KOPT-K1 (cell line): ENCODE data around the gene INTS1.

Source experiments
- H3K27ac ChIP-seq: fragments of 200-600 bp; sonication (generic); 2 replicates; pipeline ENCODE4 v1.5.1; 2016; ENCODE audit warnings: antibody characterized with exemption, mild to moderate bottlenecking, low read depth, low read length; ENCODE audit not compliant: poor library complexity, severe bottlenecking
- H3K36me3 ChIP-seq: fragments of 200-600 bp; sonication (generic); 2 replicates; pipeline ENCODE4 v1.5.1; 2017; ENCODE audit warnings: antibody characterized with exemption, mild to moderate bottlenecking, low read length, moderate library complexity; ENCODE audit not compliant: insufficient read depth
- H3K9me3 ChIP-seq: fragments of 200-600 bp; sonication (generic); 2 replicates; pipeline ENCODE4 v1.5.1; 2017; ENCODE audit warnings: antibody characterized with exemption, low read length, mild to moderate bottlenecking; ENCODE audit not compliant: insufficient read depth, poor library complexity, severe bottlenecking

The INTS1 gene

GRCh38 chr7:1503816-1504775 lies at the start of gene INTS1:
INTS1 (minus strand) TSS chr7:1504389; CDS start chr7:1503960, 429 bp downstream.
- H3K27ac ChIP-seq: peak within 1 kb of the TSS; percentile 99
- peaks cover 41% of the 10 kb centered on the region for H3K36me3 ChIP-seq
- no peaks in the 10 kb centered on the region for H3K9me3 ChIP-seq

- Histone ChIP-seq H3K36me3 (peaks cover 4% of the 10 kb centered on the region; the same call in 1 of the 2 replicates), H3K27ac (no peak overlapping the region), H3K9me3 (no peaks in the 10 kb centered on the region)
These were observed 49.5 kb upstream of the INTS1 start for GRCh38 chr7:1553512-1554210.

- no peak overlapping the region for H3K27ac ChIP-seq
These were observed 48.0 kb upstream of the INTS1 start for GRCh38 chr7:1552200-1552599.

GRCh38 chr7:1550846-1551155 lies 46.6 kb upstream of the INTS1 start:
- H3K27ac ChIP-seq: no peak overlapping the region
- H3K9me3 ChIP-seq: no peaks in the 10 kb centered on the region

More at GRCh38 chr7:1552200-1552599, 48.0 kb upstream of the INTS1 start:
- H3K36me3 ChIP-seq: peaks cover 4% of the 10 kb centered on the region; the same call in 1 of the 2 replicates
- H3K9me3 ChIP-seq: no peaks in the 10 kb centered on the region

GRCh38 chr7:1550005-1550845 lies 46.0 kb upstream of the INTS1 start:
- H3K9me3 ChIP-seq: no peaks in the 10 kb centered on the region
- H3K36me3 ChIP-seq: peaks cover 11% of the 10 kb centered on the region
- H3K27ac ChIP-seq: no peak overlapping the region

More at GRCh38 chr7:1550846-1551155, 46.6 kb upstream of the INTS1 start:
- peaks cover 5% of the 10 kb centered on the region; the same call in 1 of the 2 replicates for H3K36me3 ChIP-seq

GRCh38 chr7:1549357-1550004 lies 45.3 kb upstream of the INTS1 start:
- H3K36me3 ChIP-seq: peaks cover 18% of the 10 kb centered on the region
- no peak overlapping the region for H3K27ac ChIP-seq
- no peaks in the 10 kb centered on the region for H3K9me3 ChIP-seq

GRCh38 chr7:1548944-1549343 lies 44.8 kb upstream of the INTS1 start:
- Histone ChIP-seq H3K36me3 (peaks cover 24% of the 10 kb centered on the region), H3K27ac (no peak overlapping the region), H3K9me3 (no peaks in the 10 kb centered on the region)

GRCh38 chr7:1548438-1548831 lies 44.2 kb upstream of the INTS1 start:
- Histone ChIP-seq H3K9me3 (no peaks in the 10 kb centered on the region), H3K27ac (no peak overlapping the region)

GRCh38 chr7:1547777-1548437 lies 43.7 kb upstream of the INTS1 start:
- Histone ChIP-seq H3K9me3 (no peaks in the 10 kb centered on the region), H3K36me3 (peaks cover 34% of the 10 kb centered on the region), H3K27ac (no peak overlapping the region)

More at GRCh38 chr7:1548438-1548831, 44.2 kb upstream of the INTS1 start:
- peaks cover 29% of the 10 kb centered on the region for H3K36me3 ChIP-seq

- no peaks in the 10 kb centered on the region for H3K9me3 ChIP-seq
- H3K27ac ChIP-seq: no peak overlapping the region
- peaks cover 42% of the 10 kb centered on the region for H3K36me3 ChIP-seq
These were observed 43.0 kb upstream of the INTS1 start for GRCh38 chr7:1546909-1547776.

- H3K27ac ChIP-seq: no peak overlapping the region
- H3K9me3 ChIP-seq: no peaks in the 10 kb centered on the region
- H3K36me3 ChIP-seq: peaks cover 49% of the 10 kb centered on the region
These were observed 42.2 kb upstream of the INTS1 start for GRCh38 chr7:1546274-1546908.

- H3K36me3 ChIP-seq: peaks cover 57% of the 10 kb centered on the region
- no peak overlapping the region for H3K27ac ChIP-seq
- no peaks in the 10 kb centered on the region for H3K9me3 ChIP-seq
These were observed 41.4 kb upstream of the INTS1 start for GRCh38 chr7:1545417-1546246.
